Activated CD4-positive, alpha-beta T cell treated with anti-CD3 and anti-CD28 coated beads, Interleukin-2, Interleukin-4, amounts not matched to agents 100 ng/mL and 50 ng/mL, durations not matched to agents 16 hours and 8 hours (primary cell): ENCODE measurements around the gene EMP1.

Source experiments
- DNase-seq: peaks from one replicate; pipeline ENCODE4 v3.0.0-alpha.2; 2020; ENCODE audit warnings: low spot score

The EMP1 gene

DNA sequence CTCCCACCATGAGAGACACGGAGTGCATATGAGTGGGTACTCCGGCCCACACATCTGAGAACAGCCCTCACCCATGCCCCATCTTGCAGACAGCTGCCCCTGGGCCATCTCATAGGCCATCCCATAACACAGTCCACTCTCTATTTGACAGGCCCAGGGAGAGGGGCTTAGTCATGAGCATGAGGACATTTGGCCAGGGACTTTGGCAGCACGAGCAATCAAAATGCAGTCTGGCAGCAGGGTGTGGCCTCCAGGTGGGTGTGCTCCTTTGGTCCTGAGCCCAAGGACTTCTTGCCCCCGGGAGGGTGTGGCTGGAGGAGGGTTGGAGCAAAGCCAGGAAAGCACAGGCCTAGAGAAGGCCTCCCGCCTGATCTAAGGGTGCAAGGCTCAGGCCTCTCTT, 25.6 kb downstream of the EMP1 start:
- no peak for DNase-seq

DNA sequence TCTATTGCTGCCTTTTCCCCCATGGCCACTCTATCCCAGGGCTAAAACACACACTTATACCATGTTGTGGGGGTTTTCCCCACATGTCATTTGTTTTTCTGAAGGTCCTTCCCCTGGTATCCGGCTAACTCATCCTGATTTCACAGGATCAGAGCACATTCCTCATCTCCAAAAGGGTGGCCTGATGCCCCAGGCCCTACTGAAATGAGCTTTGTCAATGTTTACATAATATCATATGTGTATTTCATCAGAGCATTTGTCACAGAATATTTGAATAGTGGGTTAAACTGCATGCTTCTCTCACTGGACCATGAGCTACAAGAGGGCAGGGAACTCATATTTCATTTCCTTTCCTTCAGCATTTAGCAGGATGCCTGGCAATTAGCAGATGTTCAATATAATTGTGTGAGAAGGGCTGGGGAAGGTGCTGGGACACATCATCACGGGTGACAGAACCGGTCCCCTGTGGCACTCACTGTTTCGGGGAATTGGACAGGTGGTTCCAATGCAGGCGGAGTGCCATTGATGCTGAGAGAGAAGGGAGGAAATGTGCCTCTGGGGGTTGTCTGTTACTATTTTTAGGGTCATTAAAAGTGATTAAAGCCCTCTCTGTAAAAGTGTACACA, 26.8 kb downstream of the EMP1 start:
- no peak for DNase-seq

DNA sequence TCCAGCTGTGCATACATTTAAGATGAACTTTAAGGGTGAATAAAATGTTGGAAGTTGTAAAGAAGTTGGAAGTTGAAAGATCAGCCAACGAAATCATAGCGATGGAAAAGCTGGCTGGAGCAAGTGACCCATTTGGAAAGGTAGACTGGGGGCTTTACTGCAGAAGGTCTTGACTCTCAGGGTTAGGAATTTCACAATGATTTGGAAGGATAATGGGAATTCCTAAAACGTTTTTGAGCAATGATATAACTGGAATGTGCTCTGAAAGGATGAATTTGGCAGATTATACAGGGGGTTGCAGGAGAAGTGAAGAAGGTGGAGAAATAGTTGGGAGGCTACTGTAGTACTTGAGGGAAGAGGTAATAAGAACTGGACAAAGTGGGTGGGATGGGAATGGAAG, 27.4 kb downstream of the EMP1 start:
- DNase-seq = no peak

DNA sequence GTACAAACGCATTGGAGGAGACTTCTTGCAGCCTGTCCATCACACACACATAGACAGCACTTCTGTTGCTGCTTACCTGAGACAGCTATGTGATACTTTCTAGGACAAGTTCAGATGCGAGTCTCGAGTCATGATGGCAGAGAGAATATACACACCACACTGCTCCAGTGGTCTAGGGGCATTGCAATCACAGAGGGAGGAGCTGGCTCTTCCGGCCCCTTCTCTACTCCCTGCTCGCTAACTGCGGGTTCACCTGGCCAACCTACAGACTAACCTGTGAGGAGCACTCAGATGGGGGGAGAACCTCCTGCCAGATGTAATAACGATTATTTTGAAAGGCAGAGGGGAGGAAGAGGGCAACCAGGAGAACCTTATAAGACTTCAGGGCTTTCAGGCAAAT, 30.7 kb downstream of the EMP1 start:
- no peak for DNase-seq

DNA sequence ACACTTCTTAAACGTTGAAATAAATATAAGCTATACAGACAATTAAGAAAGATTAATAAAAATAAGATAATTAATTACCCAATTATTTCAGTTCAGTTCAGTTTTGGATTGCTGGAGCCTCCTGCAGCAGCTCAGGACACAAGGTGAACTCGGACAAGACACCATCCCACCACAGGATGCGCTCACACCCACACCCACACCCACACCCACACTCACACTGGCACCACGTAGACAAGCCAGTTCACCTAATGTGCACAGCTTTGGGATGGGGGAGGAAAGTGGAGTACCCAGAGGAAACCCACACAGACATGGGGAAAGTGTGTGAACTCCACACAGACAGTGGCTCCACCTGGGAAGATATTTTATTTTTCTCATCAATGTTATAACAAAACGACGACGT, 32.1 kb downstream of the EMP1 start:
- DNase-seq = no peak

DNA sequence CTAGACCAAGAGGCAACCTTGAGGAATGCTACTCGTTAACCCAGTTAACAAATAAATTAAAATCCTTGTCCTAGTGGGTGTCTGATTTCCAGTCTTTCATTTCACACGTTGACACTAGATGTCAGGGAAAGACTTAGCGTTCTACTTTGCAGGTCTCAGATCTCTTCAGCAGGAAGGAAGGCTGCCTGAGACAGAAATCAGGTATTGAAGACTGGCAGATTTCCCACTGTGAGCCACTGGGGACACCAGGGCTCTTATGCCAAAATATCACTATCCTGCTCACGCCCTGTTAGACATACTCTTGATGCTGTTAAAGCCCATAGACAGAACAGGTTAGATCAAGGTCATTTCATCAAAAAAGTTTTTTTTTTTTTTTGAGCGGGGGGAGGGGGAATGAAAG, 33.0 kb downstream of the EMP1 start:
- DNase-seq = no peak

DNA sequence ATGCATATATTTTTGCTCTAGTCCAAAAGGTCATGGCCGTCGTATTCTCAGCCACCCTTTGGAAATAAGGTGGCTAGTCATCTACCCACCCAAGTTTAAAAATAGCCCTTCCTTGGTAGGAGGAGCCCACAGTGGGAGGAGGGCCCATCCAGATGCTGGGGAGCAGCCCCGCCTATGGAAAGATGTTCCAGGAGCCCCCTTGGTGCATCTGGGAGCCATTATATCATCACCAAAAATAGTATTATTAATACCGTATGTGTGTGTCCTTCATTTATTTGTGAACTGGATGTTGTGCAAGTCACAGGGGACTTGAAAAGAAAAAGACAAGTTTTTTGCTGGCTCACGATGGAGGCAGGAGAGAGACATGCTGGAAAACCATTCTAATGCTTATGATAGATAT, 34.0 kb downstream of the EMP1 start:
- DNase-seq = no peak

DNA sequence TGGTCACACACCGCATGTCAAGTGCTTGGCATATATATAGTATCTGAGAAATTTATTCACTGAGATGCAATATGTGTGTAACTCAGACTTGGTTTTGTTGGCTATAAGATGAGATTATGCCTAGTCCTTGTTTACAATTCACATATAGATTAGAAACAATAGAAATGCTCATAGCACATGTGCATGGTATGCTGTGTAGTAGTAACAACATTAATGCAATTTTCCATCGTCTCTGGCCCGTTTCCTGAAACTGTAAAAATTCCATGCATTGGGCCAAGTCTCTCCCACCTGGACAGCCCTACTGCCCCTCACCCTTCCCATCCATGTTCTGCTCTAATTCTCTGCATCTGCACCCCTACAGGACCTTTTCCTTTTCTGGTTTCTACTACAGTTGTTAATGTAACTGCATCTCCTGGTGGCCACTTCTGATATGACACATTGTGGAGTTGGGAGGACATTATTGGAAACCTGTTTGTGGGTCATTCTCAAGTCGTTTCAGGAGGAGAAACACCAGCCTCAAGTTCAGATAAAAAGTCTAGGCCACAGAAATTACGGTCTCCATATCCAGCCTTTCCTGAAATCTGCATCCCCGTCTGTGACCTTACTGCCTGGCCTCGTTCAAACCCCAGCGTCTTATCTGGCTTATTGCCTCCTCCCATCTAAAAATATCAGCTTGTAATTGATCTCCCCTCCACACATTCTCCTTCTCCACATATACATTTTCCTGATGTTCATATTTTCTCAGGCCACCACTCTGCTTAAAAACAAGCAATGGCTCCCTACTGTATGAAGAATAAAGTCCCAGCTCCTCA, 37.5 kb downstream of the EMP1 start:
- peak; percentile 41 for DNase-seq

DNA sequence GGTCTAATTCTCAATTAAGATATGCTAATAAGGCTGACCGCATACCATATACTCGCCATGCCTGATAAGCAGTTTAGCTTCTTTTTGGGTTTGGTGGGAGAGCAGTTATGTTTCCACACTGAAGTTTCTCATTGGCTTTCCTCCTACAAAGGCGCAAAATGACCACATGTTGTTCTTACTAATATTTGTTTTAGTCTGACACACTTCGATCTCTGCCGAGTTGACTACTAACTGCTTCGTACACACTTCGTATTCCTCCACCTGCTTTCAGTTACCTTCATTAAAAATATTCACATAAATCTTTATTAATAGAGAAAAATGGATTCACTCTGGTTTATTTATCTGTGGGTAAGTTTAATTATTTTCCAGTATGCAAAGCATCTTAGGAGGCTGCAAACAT, 41.7 kb downstream of the EMP1 start:
- DNase-seq = no peak

DNA sequence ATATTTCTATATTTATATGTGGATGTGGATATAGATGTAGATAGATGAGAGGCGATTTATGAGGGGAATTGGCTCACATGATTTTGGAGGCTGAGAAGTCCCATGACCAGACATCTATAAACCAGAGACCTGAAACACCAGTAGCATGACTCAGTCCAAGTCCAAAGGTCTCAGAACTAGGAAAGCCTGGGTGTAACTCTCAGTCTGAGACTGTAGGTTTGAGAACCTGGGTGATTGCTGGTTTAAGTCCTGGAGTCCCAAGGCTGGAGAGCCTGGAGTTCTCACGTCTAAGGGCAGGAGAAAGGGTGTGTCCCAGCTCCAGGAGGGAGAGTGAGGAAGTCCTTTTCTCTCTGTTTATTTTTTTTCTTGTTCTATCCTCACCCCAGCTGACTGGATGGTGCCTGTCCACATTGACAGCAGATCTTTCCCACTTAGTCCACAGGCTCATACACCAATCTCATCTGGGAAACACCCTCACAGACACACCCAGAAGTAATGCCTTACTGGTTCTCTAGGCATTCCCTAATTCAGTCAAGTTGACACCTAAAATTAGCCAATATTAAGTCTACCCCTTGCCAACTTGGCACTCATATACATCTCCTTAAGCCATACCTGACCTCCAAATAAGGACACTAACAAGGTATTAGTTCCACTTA, 45.4 kb downstream of the EMP1 start:
- no peak for DNase-seq

DNA sequence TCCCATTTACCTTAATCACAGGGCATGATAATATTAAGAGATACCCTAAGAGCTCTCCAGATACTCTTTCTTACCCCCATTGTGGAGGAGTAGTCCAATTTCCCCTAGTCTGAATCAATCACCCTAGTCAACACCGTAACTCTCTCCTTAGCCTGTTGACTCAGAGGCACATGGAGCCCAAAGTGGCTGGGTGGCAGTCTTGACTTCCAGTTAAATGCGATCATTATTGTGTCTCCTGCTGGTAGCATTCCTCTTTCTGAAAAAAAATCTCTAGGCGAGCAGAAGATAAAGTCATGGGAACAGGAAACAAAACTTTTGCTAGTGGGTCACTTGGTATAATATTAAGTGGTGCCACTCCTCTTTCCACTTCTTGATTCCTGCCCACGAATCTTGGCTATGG, 46.4 kb downstream of the EMP1 start:
- DNase-seq = no peak

DNA sequence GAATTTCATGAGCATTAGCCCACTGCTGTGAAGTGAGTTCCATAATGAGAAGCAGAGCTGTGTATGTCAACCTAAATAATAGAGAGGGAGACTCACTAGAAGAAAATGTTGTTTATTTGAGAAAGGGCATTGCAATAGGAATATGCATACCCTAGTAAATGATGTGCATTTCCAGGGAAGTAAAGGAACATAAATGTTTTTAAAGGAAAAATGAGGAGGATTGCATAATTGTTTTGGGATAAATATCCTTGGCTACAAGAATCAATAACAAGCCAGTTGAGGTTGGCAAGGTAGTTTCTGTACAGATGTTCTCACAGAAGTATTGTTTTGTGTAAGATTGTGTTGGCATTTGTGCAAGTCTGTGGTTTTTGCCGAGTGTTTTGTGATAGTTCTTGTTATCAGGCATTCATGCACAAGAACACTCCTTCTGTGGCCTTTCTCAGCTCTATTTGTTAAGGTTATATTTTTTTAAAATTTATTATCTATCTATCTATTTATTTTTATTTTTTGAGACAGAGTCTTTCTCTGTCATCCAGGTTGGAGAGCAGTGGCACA, 47.1 kb downstream of the EMP1 start:
- DNase-seq = no peak

DNA sequence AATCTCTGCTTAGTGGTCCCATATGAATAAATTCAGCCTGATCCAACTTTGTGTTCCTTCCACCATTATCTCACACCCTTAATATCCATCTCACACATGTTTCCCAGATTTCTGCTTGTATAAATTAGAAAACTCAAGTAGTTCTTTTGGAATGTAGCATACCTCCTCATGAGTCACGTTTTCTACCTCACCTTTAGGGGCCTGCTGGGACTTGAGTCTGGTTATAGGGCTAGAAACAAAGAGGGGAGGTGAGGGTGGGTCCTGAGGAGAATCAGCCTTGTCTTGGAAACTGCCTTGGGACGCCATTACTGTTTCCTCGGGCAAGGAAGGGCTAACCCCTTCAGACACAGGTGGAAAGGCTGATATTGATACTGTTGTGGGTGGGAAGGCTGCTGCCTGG, 51.1 kb downstream of the EMP1 start:
- DNase-seq = no peak

DNA sequence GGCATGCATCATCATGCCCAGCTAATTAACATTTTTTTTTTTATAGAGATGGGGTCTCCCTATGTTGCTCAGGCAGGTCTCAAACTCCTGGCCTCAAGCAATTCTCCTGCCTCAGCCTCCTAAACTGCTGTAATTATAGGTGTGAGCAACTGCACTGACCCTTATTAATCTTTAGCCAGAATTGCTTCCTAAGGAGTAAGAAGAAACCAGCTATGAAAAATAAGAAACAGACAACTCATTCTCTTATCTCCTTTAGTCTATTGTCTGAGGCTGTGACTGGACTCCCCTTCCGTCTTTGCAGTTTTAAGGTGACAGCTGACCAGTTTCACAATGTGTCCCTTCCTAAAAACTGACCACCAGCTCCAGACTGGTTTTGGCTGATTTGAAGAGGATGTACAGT, 52.4 kb downstream of the EMP1 start:
- no peak for DNase-seq

DNA sequence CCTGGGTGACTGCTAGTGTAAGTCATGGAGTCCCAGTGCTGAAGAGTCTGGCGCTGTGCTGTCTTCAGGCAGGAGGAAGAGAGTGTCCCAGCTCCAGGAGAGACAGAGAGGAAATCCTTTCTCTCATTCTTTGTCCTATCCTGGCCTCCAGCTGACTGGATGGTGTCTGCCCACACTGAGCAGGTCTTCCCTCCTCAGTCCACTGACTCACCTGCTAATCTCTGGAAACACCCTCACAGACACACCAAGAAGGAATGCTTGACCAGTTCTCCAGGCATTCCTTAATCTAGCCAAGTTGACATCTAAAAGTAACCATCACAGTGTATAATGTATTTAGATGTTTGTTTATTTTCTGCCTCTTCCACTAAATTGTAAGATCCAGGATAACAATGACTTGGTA, 53.9 kb downstream of the EMP1 start:
- no peak for DNase-seq

DNA sequence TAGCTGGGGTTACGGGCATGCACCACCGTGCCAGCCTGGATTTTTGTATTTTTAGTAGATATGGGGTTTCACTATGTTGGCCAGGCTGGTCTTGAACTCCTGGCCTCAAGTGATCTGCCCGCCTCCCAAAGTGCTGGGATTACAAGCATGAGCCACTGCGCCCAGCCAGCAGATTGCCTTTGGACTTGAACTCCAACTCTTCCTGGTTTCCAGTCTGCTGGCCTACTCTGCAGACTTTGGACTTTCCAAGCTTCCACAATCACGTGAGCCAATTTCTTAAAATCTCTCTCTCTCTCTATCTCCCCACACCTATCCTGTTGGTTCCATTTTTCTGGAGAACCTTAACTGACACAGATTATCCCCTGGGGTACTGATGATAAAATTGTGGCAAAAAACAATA, 55.0 kb downstream of the EMP1 start:
- DNase-seq = no peak

DNA sequence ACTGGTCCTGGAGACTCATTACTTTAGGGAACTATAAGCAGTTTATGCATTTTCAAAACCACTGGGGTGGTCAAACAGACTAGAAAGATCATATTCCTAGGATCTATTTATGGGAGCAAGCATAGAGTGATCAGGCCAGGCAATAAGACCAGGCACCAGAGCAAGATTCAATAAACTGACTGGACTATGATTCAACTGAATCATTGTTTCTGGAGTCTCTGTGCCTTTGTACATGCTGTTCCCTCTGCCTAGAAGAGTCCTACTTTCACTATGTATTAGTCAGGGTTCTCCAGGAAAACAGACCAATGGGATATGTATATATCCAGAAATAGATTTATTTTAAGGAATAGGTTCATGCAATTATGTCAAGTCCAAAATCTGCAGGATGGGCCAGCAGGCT, 55.5 kb downstream of the EMP1 start:
- DNase-seq = no peak

DNA sequence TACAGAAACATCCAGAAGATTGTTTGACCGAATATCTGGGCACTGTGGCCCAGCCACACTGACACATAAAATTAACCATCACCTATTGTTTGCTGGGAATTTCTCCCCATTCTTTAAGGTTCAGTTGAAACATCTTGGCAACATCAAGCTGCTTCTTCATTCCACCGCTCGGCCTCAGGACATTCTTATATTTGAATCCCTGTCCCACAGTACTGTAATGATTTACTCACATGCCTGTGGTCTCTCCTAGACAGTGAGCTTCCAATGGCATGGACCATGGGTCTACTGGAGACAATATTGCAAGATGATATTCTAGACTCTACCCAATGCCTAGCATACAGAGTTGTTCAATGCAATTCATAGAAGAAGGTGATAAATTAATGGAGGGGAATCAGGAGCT, 56.1 kb downstream of the EMP1 start:
- no peak for DNase-seq

DNA sequence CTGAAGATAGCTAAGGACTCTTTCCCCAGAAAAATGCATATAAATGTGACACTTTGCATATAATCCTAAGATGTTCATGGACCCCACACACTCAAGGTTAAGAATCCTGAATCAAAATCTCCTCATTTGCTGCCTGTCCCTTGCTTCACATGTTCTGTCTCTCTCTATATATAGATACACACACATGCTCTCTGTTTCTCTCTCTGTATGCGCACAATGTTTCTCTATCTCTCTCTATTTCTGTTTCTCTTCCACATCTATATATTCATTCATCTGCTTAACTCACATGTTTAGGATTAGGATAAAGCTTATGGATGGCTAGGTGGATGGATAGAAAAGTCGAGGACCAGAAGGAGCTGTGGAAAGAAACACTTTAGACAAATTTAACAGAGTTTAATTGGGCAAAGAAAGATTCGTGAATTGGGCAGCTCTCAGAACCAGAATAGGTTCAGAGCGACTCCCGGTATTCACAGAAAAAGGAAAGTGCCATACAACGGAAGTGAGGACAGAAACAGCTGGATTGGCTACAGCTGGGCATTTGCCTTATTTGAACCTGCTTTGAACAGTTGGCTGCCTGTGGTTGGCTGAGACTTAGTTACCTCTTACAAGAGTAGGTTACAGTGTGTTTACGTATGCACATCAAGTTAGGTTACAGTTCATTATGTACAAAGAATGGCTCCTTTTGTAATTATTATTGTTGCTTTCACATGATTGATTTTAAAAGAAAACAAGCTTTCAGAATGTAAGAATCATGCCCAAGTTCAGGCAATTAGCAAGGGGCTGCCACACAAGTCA, 57.6 kb downstream of the EMP1 start:
- DNase-seq = no peak

DNA sequence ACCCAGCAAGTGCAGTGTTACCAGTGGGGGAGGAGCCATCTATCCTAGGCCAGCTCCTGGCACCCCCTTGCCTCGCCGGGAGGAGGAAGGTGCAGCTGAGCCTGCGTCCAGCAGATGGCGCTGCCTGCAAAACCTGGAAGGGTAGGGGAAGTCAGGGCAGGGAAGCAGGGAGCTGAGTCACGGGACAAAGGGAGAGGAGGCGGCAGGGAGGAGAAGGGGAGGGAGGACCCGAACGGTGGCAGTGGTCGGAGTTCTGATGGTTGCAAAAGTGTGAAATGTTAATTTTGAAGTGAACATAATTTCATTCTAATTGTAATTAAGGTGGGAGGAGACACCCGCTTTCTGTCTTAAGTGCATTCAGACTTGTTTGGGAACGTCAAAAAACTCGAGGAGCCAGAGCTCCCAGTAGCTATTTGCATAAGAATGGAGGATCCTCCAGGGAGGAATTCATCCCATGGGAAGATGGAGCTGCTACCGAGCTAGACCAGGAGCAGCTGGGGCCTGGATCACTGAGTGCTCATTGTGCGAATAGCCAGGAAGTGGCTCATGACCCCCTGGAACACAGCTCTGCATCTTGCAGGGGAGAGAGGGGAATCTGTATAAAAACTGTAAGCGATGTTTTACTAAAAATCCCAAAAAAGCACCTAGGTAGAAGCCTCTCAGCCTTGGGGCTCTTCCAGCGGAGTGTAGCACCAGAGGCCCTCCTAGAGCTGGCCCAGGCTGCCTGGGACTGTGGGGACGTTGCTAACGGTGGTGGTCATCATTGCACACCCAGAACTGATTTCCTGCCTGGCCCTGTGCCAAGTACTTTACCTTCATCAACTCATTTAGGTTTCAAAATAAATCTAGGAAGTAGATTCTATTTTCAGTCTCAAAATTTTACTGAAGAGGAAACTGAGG, 59.5 kb downstream of the EMP1 start:
- peak; percentile 88 for DNase-seq

DNA sequence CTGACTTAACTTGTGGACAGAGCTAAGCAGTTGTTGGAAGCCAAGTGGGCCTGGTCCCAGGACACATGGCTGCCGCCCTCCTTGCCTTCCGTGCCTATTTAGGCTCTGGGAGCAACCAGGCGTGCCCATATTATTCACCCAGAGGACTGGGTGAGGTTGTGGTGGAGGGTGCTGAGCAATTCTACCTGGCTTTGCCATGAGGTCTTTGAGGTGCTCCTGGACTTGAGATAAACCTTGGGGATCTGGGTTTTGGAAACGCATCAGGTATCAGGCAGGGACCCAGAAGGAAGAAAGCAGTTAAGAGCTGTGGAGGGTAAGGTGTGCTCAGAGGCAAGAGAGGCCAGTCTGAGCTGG, 60.1 kb downstream of the EMP1 start:
- no peak for DNase-seq
